Breast epithelium (tissue), 3 donors: ENCODE results near the gene GET4.

Experiments used
- POLR2A ChIP-seq: fragments of 450-650 bp; IDR thresholded peaks from one replicate; pipeline ENCODE4 v1.6.1; 2016; ENCODE audit warnings: antibody characterized with exemption, mild to moderate bottlenecking, moderate library complexity
- TF ChIP-seq, protein P1 (sequence below), 3 donors: fragments of 450-650 bp; IDR thresholded peaks; one replicate each; pipeline ENCODE4 v1.5.1; 2016 to 2017; ENCODE audit warnings: antibody characterized with exemption in 3 of 3, mild to moderate bottlenecking in 3 of 3, moderate library complexity in 3 of 3

GRCh38 chr7:897771-898376, 21.5 kb downstream of the GET4 start:
- TF ChIP-seq, protein P1, sequence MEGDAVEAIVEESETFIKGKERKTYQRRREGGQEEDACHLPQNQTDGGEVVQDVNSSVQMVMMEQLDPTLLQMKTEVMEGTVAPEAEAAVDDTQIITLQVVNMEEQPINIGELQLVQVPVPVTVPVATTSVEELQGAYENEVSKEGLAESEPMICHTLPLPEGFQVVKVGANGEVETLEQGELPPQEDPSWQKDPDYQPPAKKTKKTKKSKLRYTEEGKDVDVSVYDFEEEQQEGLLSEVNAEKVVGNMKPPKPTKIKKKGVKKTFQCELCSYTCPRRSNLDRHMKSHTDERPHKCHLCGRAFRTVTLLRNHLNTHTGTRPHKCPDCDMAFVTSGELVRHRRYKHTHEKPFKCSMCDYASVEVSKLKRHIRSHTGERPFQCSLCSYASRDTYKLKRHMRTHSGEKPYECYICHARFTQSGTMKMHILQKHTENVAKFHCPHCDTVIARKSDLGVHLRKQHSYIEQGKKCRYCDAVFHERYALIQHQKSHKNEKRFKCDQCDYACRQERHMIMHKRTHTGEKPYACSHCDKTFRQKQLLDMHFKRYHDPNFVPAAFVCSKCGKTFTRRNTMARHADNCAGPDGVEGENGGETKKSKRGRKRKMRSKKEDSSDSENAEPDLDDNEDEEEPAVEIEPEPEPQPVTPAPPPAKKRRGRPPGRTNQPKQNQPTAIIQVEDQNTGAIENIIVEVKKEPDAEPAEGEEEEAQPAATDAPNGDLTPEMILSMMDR (IDR thresholded peaks at IDR 0.05) = no peak
- no peak for TF ChIP-seq POLR2A
